GM10266 (cell line): ENCODE data around the gene ADAMTSL3.

Experiments used
- DNase-seq: peaks from one replicate; pipeline ENCODE4 v3.0.0; 2012; ENCODE audit errors: extremely low spot score
- CTCF ChIP-seq: IDR thresholded peaks from 2 replicates; pipeline ENCODE4 v1.5.1; 2012; ENCODE audit warnings: mild to moderate bottlenecking, low read depth; ENCODE audit not compliant: control insufficient read depth, insufficient read depth; ENCODE audit errors: missing control alignments

ADAMTSL3 gene

GRCh38 chr15:83766339-83766738 lies 112.4 kb downstream of the ADAMTSL3 start:
- TF ChIP-seq CTCF: no peak
- no peak for DNase-seq

GRCh38 chr15:83767741-83768140 lies 113.8 kb downstream of the ADAMTSL3 start:
- no peak for DNase-seq
- no peak for TF ChIP-seq CTCF

GRCh38 chr15:83769411-83769999 lies 115.6 kb downstream of the ADAMTSL3 start:
- no peak for DNase-seq

GRCh38 chr15:83775738-83776137 lies 121.8 kb downstream of the ADAMTSL3 start:
- DNase-seq: no peak
- TF ChIP-seq CTCF: no peak

More at GRCh38 chr15:83769411-83769999, 115.6 kb downstream of the ADAMTSL3 start:
- TF ChIP-seq CTCF: no peak

GRCh38 chr15:83776986-83777385 lies 123.1 kb downstream of the ADAMTSL3 start:
- TF ChIP-seq CTCF: no peak

GRCh38 chr15:83783227-83783626 lies 129.3 kb downstream of the ADAMTSL3 start:
- DNase-seq: no peak
- no peak for TF ChIP-seq CTCF

More at GRCh38 chr15:83776986-83777385, 123.1 kb downstream of the ADAMTSL3 start:
- no peak for DNase-seq

- no peak for DNase-seq
- no peak for TF ChIP-seq CTCF
Measured at GRCh38 chr15:83784975-83785374, 131.1 kb downstream of the ADAMTSL3 start.
